T-helper 1 cell (primary cell): ENCODE measurements around the gene RAMACL.

Experiments
- DNase-seq, 5 donors: peaks; one replicate each; pipeline ENCODE4 v3.0.0-alpha.2; 2012 to 2020

RAMACL gene

DNA sequence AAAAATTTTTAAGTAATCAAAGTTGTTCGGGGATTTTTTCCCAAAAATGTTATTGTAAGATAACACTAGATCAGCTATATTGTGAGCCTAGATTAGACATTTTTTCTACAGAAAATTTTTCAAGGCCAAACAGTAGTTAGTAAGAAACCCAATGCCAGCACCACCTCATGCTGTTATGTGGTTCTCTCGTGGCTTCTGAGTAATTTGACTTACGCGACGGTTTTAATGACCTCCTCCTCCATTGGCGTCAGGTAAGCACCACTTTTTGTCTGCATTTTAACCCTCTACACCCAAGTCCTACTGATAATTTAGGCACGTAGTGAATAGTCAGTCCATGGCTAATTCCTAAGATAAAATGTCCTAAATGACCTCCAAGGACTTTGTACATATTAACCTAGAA lies 30.9 kb upstream of the RAMACL start:
- no peak for DNase-seq

DNA sequence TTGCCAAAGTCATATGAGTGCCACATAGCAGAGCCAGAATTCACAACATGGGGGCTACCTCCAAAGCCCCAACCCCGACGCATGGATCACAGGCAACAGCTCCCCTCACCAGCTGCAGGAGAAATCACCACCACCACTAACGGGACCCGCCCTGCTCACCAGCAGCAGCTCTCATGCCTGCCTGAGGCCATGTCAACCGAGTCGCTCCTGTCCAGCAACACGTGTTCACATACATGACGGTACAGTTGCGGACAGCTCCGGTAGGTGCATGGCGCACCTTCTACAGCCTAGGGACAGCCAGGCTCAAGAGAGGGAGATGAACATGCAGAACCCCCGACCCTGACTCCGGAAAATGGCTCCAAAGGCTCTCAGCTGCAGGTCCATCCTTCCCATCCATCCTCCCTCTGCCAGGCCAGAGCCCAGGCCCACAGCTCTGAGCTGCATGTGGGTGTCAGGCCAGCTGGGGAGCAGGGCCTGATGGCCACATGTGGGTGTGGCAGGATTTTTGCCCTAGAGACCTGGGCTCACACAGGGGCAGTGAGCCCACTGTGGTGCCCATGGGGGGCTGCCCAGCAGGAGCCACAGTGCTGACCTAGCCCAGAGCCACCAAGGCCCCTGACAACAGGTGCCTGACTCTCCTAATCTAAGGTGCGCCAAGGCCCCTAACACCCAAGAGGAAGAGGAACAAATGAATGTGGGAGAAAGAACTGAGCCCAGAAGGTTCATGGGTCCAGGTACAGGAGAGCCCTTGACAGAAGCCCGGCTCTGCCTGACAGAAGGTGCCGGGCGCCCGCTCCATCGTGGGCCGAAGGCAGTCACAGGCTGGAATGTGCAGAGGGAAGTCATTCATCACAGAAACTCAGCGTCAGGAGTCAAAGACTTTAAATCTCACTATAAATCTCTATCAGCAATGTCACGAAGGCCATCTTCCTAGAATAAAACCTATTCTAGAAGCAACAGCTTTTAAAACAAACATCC lies 30.1 kb upstream of the RAMACL start:
- no peak for DNase-seq

DNA sequence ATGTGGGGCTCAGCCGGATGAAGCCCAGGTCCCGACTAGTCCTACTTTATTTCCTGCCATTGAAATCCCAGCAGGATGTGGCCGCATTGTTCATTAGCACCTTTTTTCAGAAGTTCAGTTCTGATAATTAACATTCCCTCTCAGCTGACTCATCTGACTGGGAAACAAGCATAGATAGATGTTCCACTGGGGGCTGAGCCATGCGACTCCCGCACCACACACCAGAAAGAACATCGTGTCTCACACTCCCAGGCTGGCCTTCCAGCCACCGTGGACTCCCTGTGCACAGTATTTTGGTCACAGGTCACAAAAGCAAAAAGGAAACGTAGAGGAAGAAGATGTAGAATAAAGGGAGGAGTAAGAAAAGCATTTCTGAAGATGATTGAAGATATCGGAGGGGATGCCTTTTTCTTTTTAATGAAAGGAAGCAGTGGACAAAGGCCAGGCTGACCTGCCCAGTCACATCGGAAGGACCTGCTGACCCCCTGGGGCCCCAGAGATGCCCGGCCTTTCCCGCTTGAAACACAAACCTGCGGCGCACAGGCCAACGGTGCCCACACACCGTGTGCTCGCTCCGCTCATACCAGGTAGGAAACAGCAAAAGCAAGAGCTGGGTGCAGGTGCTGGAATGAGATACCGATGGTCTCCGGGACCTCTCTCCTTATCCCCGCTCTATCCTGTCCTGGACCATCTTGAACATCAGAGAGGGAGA lies 28.7 kb upstream of the RAMACL start:
- no peak for DNase-seq

DNA sequence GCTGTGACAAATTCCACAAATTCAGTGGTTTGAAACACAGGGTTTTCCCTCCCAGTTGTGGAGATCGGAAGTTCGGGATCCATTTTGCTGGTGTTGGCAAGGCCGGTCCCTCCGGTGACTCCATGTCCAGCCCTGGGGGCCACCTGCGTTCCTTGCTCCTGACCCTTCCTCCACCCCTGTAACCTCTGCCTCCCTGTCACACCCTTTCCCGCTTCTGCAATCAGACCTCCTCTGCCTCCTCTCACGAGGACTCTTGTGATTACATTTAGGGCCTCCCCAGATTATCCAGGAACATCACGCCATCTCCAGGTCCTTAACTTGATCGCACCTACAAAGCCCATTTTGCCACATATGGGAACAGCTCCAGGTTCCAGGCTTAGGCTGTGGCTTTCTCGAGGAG lies 28.1 kb upstream of the RAMACL start:
- no peak for DNase-seq

DNA sequence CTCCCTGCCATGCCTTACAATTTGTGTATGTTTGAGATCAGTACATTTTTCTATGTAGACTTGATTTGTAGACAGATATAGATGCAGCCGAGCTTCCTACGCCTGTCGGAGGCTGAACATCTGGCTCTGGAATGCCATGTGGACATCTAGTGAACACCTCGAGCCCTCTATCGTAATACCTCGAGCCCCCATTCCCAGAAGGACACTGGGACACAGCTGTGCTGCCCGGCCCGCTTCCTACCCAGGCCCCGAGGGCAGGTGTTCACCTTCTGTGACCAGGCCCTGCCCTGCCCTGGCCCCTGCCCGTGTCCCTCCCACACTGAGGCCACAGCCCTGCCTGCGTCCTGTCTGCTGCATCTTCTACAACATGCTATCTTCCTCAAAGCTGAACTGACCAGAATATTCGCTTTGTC lies 27.7 kb upstream of the RAMACL start:
- DNase-seq, result no peak

DNA sequence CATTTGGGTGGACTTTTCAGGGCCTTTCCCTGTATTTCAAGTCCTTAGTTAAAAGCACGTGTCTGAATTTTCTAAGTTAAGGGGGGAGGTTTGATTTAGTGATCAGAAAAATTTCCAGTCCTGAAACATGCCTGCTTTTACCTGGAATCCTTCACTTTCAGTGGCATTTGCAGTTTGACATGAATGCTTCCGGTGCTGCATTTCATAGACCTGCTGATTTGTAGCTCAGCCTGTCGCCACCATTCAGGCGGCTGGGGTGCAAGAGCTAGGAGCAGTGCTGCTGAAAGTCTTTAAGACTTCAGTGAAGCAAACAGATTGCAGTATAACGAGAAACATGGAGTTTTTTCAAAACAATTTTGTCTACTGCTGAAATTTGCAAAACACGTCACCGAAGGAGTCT lies 26.5 kb upstream of the RAMACL start:
- DNase-seq, result no peak

DNA sequence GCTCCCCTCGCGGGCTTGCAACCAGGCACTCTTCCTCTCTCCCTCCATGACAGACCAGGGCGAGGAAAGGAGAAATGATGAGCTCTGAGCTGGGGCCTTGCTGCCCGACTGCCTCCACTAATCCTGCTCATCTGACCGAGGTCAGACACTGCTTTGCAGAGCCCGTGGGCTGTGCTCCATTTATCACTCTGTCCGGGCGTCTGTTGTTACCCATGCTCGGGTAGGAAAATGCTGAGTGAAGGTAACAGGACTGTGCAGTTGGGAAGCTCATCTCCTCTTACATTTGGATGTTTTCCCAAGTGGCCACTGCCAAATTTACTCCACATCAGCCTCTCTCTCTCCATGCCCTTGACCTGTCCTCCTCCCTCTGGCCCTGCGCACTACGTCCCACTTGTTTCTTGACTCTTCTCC lies 26.0 kb upstream of the RAMACL start:
- no peak for DNase-seq

DNA sequence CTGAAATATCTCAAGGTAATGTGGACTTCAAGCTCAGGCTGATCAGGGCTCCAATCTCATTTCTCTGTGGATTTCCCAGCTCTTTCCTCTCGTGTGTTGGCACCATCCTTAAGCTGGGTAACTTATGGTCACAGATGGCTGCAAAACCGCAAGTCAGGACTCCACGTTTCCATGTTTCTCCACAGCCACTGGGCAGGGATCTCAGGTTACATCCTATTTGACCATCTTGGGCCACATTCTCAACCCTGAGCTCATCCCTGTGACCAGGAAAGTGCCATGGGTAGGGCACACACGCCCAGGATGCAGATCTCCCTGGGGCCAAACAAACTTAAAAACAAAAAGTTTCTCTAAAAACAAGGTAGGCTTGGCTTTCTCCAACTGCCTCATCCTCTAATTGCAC lies 25.2 kb upstream of the RAMACL start:
- DNase-seq, result no peak

DNA sequence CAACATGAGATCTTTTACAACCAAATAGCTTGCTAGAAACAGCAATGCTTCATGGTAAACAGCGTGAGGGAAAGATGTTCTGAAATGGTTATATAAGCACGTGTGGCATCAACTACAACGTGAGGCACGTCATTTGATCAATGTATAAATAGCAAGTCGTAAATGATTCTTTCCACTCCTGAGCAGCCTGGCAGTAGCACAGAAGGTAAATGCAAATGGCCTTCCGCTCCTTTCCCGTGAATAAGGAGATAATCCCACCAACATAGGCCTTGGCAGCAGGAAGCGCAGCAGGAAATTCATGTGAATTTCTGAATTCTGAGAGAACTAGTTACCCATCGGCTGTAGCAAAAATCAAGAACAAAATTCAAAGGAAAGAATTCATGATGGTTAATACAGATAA lies 23.6 kb upstream of the RAMACL start:
- no peak for DNase-seq

DNA sequence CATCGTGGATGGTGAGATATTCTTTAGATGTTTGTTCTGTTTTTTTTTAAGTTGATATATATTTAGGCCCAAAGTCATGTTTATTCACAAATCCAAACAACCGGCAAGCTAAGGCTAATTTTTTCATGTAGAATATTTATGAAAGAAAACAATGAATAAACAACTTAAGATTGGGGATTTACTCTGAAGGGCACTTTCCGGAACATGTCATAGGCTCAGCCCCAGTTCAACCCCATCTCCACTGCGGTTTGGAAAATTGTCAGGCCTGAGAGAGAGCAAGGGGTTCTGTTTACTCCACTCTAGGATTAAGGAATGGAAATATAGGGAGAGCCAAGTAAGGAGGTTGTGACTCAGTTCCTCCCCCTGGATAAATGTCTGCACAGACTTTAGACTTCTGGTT lies 22.3 kb upstream of the RAMACL start:
- no peak for DNase-seq

DNA sequence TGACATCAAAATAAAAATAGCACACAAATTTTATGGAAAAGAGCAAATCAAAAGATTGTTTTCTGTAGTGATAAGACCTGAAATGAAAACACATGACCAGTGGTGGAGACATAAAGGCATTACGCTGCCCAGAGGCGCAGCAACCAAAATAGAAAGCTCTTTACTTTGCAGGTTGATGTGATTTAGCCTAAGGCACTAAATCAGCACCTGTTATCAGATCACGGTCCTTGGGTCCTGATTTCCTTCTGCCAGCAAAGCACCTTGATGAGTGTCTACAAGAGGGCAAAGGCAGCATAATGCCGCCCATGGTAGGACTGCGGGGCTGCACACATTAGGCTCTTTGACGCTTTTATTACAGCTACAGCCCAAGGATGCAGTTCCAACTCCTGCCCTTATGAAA lies 19.3 kb upstream of the RAMACL start:
- no peak for DNase-seq

DNA sequence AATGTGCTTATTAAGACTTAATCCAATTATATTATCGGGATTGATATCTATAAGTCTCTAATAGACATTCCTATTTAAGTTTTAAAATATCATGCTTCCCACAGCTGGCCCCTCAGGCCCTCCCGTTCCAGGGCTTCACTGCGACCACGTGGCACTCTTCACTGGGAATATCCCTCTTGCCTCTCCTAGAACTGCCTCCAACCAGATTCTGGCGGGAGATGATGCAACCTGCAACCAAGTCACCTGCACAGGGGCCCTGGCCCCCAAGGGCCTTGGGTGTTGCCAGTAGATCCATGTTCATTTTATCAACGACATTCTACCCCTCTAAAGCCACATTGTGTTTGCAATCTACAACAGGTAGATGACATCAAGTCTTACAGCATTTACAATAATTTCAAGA lies 18.4 kb upstream of the RAMACL start:
- DNase-seq, result no peak

DNA sequence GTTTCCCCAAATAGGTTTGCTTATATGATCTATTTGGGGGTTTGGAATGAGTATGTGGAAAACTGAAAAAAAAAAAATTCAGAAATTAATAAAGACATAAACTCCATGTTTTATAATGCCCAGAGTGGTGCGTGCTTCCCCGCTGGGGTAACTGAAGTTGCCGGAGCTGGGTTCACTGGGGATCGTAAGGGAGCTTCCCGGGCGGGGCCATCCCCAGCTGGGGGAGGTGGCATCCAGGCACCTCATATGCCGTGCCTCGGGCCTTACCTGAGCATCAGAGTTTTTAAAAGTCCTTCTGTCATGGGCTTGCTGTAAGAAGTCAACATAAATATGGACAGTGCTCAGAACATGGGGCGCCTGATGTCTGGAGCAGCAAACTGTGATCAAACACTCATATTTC lies 17.9 kb upstream of the RAMACL start:
- no peak for DNase-seq

DNA sequence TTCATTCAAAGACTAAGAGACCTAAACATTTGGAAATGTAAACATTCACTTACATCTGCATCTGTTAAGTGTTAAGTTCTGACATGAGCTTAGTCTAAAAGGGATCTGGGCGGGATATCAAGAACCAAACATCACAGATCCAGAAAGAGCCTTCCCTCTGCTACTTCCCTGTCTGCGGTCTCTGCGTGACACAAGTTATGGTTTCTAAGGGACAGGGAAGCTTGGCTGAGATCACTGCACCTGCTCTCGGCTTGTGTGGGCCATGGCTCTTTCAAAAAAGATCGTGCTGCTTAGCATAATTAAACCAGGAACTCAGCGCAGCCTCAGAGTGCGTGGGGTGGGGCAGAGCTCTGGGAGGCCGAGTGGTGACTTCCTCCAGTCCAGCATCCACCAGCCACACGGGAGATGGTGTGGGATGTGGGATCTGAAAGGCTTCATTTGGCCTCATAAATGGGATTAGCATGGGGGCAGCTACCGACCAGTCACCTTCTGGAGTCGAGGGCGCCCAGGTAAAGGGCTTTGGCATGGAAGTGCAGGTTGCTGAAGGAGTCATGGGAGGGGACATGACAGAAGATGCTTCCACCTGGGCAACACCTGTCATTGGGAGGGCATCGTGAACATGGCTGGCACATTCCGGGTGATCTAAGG lies 16.7 kb upstream of the RAMACL start:
- DNase-seq, result no peak

DNA sequence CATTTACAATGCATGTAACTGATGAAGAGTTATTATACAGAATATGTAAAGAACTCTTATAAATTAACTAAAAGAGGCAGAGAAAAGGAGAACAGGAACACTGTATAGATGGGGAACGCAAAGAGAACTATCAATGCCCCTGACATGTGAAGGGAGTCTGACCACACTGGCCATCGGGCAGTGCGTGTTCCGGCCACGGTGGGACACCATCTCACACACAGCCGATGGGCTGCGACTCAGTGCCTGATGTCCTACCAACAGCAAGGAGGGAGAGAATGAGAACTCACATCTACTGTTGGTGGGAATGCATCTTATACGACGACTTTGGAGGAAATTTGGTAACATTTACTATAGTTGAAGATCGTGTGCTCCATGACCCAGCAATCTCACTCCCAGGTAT lies 15.5 kb upstream of the RAMACL start:
- DNase-seq, result no peak

DNA sequence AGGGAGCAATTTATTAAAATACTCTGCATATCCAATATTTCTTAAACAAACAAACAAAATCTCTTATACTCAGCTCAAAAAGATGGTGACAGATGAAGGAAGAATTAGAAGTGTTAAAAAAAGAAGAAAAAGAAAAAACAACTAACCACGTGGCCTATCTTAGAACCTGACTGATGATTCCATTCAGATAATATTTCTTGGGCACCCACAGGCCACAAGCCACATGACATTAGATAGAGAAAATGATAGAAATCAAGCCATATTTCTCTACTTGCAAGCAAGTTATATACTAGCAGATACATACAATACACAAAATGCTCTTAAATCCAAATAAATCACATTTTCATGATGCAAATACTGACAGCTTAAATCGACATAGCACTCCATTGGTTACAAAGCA lies 14.5 kb upstream of the RAMACL start:
- no peak for DNase-seq

DNA sequence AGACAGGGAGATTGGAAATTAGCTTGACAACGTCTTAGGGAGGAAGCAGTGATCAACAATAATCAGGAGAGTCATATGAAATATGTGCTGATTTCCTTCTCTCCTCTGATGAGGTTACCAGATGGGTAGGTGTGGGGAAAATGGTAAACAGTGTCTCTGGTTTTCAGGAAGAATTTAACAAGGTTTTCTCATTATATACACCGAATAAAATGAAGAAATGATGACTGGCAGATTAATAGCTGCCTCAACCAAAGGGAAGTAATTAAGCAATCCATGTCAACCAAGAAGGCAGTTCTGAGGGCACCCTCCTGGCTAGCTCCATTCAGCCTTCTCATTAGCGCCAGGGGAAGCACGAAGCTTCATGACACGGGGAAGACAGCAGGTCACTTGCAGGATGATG lies 12.7 kb upstream of the RAMACL start:
- DNase-seq, result no peak

DNA sequence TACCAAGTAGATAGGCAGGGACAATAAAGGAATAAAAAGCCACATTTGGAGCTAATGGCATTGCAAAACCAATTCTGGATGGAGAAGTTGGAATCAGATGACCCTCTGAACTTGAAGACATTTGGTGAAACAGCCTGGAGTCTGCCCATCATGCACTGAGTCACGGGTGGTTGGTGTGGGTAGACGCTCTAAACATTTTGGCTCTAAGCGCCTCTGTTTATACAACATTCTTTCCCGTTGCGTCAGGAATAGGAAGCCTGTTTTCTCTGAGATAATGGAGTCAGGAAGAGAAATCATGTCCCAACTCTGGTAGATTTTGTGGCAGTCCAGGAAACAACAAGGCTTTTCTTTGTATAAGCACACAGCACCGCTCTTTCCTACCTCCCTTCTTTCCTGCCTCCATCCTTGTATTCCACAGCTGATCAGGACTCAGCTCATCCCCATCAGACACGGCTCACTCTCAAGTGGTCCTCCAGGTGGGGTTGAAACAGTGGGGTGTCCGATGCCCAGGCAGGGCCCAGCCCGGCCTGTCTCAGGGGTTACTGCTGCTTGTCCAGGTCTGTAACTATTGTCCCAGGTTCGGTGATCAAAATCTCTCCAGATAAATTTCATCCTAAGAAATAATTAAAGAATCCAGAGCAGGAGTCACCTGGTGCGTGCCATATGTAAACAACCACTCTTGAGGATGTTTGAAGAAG lies 12.1 kb upstream of the RAMACL start:
- no peak for DNase-seq

DNA sequence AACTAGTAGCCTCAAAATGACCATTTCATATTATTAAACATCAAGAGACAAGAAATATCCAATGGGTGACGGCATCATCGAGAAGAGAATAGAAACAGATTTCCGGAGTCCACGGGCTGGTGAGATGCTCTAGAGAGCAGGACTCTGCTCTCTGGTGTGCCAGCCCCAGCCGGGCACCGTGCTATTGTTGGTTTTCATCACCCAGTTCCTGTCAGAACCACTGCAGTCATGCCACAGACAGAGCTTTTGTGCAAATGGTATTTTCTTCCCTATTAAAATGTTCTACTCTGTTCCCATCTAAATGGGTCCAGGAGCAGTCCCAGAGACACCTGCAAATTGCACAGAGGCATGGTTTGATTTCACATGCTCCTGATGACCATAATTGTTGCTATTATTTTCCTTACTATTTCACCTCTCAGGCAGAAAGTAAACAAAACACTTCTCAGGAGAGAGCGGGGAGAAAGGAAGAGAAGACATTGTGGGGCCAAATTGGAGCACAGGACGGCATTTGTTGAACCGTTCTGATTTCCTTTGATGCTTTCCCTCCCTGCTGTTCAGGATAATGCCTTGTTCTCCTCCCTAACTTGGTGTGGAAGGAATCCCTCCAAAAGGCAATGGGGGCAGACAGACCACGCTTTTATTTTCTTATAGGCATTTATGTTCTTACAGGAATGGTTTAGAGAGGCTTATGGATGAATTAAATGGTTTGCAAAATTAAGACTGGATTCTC lies 11.4 kb upstream of the RAMACL start:
- DNase-seq, result no peak

DNA sequence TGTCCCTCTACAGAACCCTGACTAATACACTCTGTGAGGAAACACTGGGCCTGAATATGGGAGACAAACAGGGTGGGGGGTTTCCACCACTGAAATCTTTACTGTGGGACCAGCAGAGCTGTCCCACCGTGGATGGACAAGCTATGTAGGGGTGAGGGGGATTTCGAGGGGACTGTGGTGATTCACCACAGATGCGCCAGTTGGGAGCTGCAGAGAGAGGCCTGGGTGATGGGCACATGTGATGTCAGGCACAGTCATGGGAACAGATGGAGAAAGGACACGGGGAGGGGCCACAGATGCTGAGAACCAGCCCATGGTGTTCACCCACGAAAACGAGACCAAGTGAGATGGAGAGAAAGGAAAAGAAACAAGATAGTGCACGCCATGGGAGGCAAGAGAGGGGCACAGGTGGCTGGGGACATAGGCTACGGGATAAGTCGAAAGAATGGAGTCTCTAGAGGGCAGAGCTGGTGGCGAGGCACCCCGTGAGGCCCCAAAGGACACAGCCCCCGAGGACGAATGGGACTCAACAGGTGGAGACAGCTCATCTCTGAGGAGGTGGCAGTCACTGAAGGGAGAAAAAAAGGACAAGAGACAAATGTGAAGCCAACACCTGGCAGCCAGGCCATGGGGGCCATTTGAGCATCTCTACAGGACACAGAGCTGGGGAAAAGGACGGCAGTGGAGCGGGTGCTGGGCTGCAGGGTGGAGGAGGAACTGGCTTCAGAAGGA lies 10.5 kb upstream of the RAMACL start:
- no peak for DNase-seq

DNA sequence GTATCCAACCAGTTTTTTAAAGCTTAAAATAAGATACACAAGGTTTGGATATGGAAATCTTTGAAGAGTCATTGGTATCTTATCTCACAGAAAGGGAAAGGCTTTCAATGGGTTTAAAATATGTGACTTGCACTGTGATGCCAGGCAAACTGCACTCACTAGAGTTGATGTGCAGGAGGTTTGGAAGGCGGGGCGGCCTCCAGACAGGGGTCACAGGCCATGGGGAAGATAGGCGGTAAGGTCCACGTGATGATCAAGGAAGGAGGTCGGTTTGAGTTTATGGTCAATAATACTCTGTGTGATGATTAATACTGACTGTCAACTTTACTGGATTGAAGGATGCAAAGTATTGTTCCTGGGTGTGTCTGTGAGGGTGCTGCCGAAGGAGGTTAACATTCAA lies 9.5 kb upstream of the RAMACL start:
- no peak for DNase-seq
